Psoas muscle (tissue), 8 donors: ENCODE measurements around the gene KREMEN2. TPM values are rescaled to one million over a fixed set of nuclear protein-coding genes. Genes with fewer than 3 reads are reported as not detected.

ENCODE experiments used
- ATAC-seq, 4 donors: fragments of 200-7000 bp; cut with Tn5 transposase; one replicate each; pipeline ENCODE4 v1.9.1; 2020; ENCODE audit warnings: moderate library complexity in 3 of 4, mild to moderate bottlenecking in 2 of 4
- DNase-seq, 2 donors: peaks; one replicate each; pipeline ENCODE4 v3.0.0-alpha.2; 2020
- H3K27ac ChIP-seq: fragments of 200-600 bp; one replicate; pipeline ENCODE4 v1.8.0; 2022
- H3K27me3 ChIP-seq, 3 donors: fragments of 200-600 bp in 1 of 3; one replicate each; pipeline versions ENCODE4 v1.6.1 to v1.8.0; 2013 to 2022; ENCODE audit warnings: low read length in 2 of 3, mild to moderate bottlenecking in 2 of 3, moderate library complexity in 1 of 3; ENCODE audit not compliant: insufficient read depth in 3 of 3
- H3K36me3 ChIP-seq, 2 donors: fragments of 200-600 bp in 1 of 2; one replicate each; pipeline versions ENCODE4 v1.6.1 to v1.8.0; 2013 to 2022; ENCODE audit warnings: low read depth in 1 of 2, mild to moderate bottlenecking in 1 of 2, moderate library complexity in 1 of 2; ENCODE audit not compliant: insufficient read depth in 1 of 2
- H3K4me1 ChIP-seq: fragments of 200-600 bp; one replicate; pipeline ENCODE4 v1.8.0; 2022
- H3K4me3 ChIP-seq: fragments of 200-600 bp; one replicate; pipeline ENCODE4 v1.8.0; 2022; ENCODE audit warnings: mild to moderate bottlenecking
- H3K9me3 ChIP-seq: fragments of 200-600 bp; one replicate; pipeline ENCODE4 v1.8.0; 2022
- WGBS, 3 donors: extraction: QIAGEN DNeasy Blood & Tissue Kit; methylation state at CpG; one replicate each; pipeline versions ENCODE4 v1.1.6 to v1.1.7; 2013; 5-methylcytosine and 5-hydroxymethylcytosine counted together
- intact Hi-C, 2 donors: fragments of 100-400 bp; cut with DNase I; formaldehyde crosslinking; loops; one replicate each; pipeline versions ENCODE4 v1.11.0 to v1.14.2; 2022
- polyA plus RNA-seq, 3 donors: library from polyadenylated mRNA; stranded (reverse); fragments of 200-250 nt; gene quantifications; one replicate each; pipeline ENCODE4 v1.2.3, GENCODE V29; 2013
- total RNA-seq, 4 donors: library from RNA; stranded (reverse); fragmentation: NEBNext Ultra II Directional in 2 of 4; extraction: Animal tissue kit (Norgen Biotek cat#: 25700) in 2 of 4; gene quantifications; one replicate each; pipeline versions ENCODE4 v1.2.1 to v1.2.4, GENCODE V29; 2021 to 2023
- TF ChIP-seq, protein P1 (sequence below): fragments of 200-600 bp; IDR thresholded peaks from one replicate; pipeline ENCODE4 v1.8.0; 2022; ENCODE audit warnings: antibody characterized with exemption
- donor health status: healthy with polysubstance abuse.
- donor health status: DM: no; HTN: no; CAD: no; lungs with moderate emphysema.
- donor health status: Bipolar disorder and iron deficiency.
- donor health status: healthy.
- donor health status: DM: yes; HTN: yes; CAD: no.
- donor health status: DM: no; HTN: no; CAD: no.
- donor health status: DM: no; HTN: no; CAD: no.
- donor health status: DM: yes; HTN: yes; CAD: no.

Gene KREMEN2
- total and polyA plus RNA-seq, 7 donors: 0.01 to 0.04 TPM; not detected in 5

DNA sequence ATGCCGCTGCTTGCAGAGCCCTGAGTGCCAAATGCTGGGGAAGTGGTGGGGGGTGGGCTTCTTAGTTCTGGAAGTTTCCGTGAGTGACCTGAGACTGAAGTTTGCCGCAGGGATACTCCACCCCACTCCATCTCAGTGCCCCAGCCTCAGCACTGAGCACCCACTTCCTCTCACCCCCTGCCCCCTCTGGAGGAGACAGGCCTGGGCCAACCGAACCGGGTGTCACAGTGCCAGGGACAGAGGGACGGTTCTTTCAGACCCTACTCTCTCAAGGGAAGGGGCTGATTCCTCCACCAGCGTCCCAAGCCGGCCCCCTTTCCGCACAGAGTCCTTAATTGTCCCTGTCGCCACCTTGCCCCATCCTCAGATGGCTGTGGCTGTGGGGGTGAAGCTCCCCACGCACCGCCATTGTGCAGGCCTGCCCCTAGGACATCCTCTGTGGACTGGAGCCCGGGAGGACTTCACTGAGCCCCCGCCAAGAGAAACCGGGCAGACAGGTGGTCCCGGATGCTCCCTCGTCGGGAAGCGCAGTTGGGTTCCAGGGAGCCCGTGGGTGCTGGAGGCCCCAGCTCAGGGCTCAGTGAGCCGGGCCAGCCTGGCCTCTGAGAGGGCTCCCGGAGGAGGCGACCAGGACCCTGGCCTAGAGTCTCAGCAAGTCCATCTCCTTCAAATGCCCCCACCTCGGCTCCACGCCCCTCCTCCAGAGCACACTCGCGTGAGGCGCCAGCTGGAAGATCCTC is 1.6 kb upstream of the KREMEN2 start:
- 19 to 25% (median 19%) methylated on average over 26 to 28 of the region's 28 CpGs for WGBS, 3 donors
- Histone ChIP-seq H3K27me3 (peaks cover 0 to 80% (median 36%) of the 10 kb centered on the region in 3 donors), H3K9me3 (no peaks in the 10 kb centered on the region), H3K4me3 (peak overlapping the region; percentile 53), H3K36me3 (no peaks in the 10 kb centered on the region), H3K27ac (no peak overlapping the region), H3K4me1 (peaks cover 22% of the 10 kb centered on the region)
- TF ChIP-seq, protein P1, sequence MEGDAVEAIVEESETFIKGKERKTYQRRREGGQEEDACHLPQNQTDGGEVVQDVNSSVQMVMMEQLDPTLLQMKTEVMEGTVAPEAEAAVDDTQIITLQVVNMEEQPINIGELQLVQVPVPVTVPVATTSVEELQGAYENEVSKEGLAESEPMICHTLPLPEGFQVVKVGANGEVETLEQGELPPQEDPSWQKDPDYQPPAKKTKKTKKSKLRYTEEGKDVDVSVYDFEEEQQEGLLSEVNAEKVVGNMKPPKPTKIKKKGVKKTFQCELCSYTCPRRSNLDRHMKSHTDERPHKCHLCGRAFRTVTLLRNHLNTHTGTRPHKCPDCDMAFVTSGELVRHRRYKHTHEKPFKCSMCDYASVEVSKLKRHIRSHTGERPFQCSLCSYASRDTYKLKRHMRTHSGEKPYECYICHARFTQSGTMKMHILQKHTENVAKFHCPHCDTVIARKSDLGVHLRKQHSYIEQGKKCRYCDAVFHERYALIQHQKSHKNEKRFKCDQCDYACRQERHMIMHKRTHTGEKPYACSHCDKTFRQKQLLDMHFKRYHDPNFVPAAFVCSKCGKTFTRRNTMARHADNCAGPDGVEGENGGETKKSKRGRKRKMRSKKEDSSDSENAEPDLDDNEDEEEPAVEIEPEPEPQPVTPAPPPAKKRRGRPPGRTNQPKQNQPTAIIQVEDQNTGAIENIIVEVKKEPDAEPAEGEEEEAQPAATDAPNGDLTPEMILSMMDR: no peak
- intact Hi-C loops: no loop called here
- no peak for ATAC-seq
- DNase-seq: peak in 1 of 2 donors; percentile 53

- peak overlapping the region; percentile 53 for H3K4me3 ChIP-seq
- peak in 1 of 2 donors; percentile 51 for DNase-seq
- H3K9me3 ChIP-seq: no peaks in the 10 kb centered on the region
- no peak overlapping the region for H3K27ac ChIP-seq
- peaks cover 0 to 83% (median 37%) of the 10 kb centered on the region in 3 donors for H3K27me3 ChIP-seq
- intact Hi-C loops: no loop called here
- ATAC-seq: no peak
- TF ChIP-seq, protein P1: no peak
- 2 to 5% (median 3%) methylated on average over 12 to 39 of the region's 40 CpGs for WGBS, 3 donors
- no peaks in the 10 kb centered on the region for H3K36me3 ChIP-seq
- peaks cover 22% of the 10 kb centered on the region for H3K4me1 ChIP-seq
Measured at GRCh38 chr16:2963074-2963722, 877 bp upstream of the KREMEN2 start.

GRCh38 chr16:2964475-2965336 is 631 bp downstream of the KREMEN2 start:
- Histone ChIP-seq H3K4me1 (peaks cover 22% of the 10 kb centered on the region), H3K4me3 (peak overlapping the region; percentile 53), H3K9me3 (no peaks in the 10 kb centered on the region), H3K27ac (no peak overlapping the region), H3K36me3 (no peaks in the 10 kb centered on the region), H3K27me3 (peaks cover 0 to 80% (median 37%) of the 10 kb centered on the region in 3 donors)
- ATAC-seq (no peak), DNase-seq (peak in 1 of 2 donors; percentile 58)
- 1 to 2% (median 1%) methylated on average over 43 to 68 of the region's 68 CpGs for WGBS, 3 donors
- TF ChIP-seq, protein P1: no peak
- intact Hi-C loops: no loop called here

DNA sequence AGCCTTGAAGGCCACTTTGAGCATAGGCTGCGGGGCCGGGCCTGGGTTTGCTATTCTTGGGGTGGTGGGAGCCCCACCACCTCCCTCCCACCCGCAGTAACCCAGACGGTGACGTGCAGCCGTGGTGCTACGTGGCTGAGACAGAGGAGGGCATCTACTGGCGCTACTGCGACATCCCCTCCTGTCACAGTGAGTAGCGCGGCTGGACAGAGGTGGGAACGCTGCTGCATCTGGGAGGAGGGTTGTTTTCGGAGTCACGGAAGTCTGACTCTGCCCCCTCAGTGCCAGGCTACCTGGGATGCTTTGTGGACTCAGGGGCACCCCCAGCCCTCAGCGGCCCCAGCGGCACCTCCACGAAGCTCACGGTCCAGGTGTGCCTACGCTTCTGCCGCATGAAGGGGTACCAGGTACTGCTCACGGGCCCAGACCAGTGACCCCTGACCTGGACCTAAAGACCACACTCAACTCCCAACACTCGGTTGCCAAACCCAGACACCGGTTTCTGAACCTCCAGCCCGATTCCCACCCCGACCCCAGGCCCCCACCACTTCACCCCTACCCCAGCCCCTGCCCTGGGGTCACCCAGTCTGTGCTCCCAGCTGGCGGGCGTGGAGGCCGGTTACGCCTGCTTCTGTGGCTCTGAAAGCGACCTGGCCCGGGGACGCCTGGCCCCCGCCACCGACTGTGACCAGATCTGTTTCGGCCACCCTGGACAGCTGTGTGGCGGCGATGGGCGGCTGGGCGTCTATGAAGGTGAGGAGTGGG is 2.1 kb downstream of the KREMEN2 start:
- ATAC-seq: no peak
- WGBS, 3 donors: 50 to 57% (median 51%) methylated on average over 38 to 39 of the region's 39 CpGs
- intact Hi-C loops: no loop called here
- peaks cover 32% of the 10 kb centered on the region for H3K4me1 ChIP-seq
- TF ChIP-seq, protein P1: no peak
- peak overlapping the region; percentile 34 for H3K4me3 ChIP-seq
- no peak for DNase-seq
- H3K36me3 ChIP-seq: no peaks in the 10 kb centered on the region
- H3K9me3 ChIP-seq: no peaks in the 10 kb centered on the region
- H3K27ac ChIP-seq: no peak overlapping the region
- H3K27me3 ChIP-seq: peaks cover 0 to 74% (median 37%) of the 10 kb centered on the region in 3 donors
